ENCODE data around the gene SLC35B1. TPM values are rescaled to one million over a fixed set of nuclear protein-coding genes. Genes with fewer than 3 reads are reported as not detected.

Gene SLC35B1
- total and polyA plus RNA-seq, 2 experiments from 2014 or later: 98.1 to 99.8 TPM

- Histone ChIP-seq H3K9me3 (ENCODE audit: low read depth) (no peaks in the 10 kb centered on the region), H3K27ac (peak overlapping the region; percentile 68), H4K20me1 (ENCODE audit: insufficient read depth, poor library complexity, severe bottlenecking) (no peaks in the 10 kb centered on the region), H3K9me2 (replicated peaks; ENCODE audit: insufficient read depth) (no peaks in the 10 kb centered on the region), H3K27me3 (no peaks in the 10 kb centered on the region), H3K4me3 (no peak overlapping the region), H3K36me3 (replicated peaks; ENCODE audit: insufficient read depth, low read depth) (no peaks in the 10 kb centered on the region), H3K4me2 (no peak overlapping the region), H2AFZ (no peak overlapping the region), H3K4me1 (ENCODE audit: insufficient read depth) (peaks cover 3% of the 10 kb centered on the region), H3K79me2 (no peaks in the 10 kb centered on the region)
- 89% methylated on average over 4 of the region's 4 CpGs for WGBS (ENCODE audit: low lambda C conversion rate, missing lambda C conversion rate)
- no peak for DNase-seq (ENCODE audit: low spot score)
- TF ChIP-seq EZH2 (IDR thresholded peaks at IDR 0.05; ENCODE audit: borderline replicate concordance): no peak
- no peak for TF ChIP-seq EZH2phosphoT487 (IDR thresholded peaks at IDR 0.05; ENCODE audit: low read depth, severe bottlenecking, unreplicated experiment)
- no peak for TF ChIP-seq CTCF (IDR thresholded peaks at IDR 0.05; ENCODE audit: poor library complexity)
Measured at GRCh38 chr17:49715216-49715615, 7.5 kb upstream of the SLC35B1 start.

GRCh38 chr17:49708515-49709183 lies 885 bp upstream of the SLC35B1 start:
- H4K20me1 ChIP-seq (ENCODE audit: insufficient read depth, poor library complexity, severe bottlenecking): no peaks in the 10 kb centered on the region
- H3K27me3 ChIP-seq: no peaks in the 10 kb centered on the region
- TF ChIP-seq EZH2phosphoT487 (IDR thresholded peaks at IDR 0.05; ENCODE audit: low read depth, severe bottlenecking, unreplicated experiment): no peak
- no peak for TF ChIP-seq EZH2 (IDR thresholded peaks at IDR 0.05; ENCODE audit: borderline replicate concordance)
- no peak for TF ChIP-seq CTCF (IDR thresholded peaks at IDR 0.05; ENCODE audit: poor library complexity)
- peak overlapping the region; percentile 4 for H3K27ac ChIP-seq
- no peaks in the 10 kb centered on the region for H3K9me3 ChIP-seq (ENCODE audit: low read depth)
- no peak overlapping the region for H3K4me3 ChIP-seq
- peaks cover 16% of the 10 kb centered on the region for H3K79me2 ChIP-seq
- no peaks in the 10 kb centered on the region for H3K9me2 ChIP-seq (replicated peaks; ENCODE audit: insufficient read depth)
- H3K4me1 ChIP-seq (ENCODE audit: insufficient read depth): peaks cover 9% of the 10 kb centered on the region
- no peak for DNase-seq (ENCODE audit: low spot score)
- H2AFZ ChIP-seq: peak overlapping the region; percentile 61
- WGBS (ENCODE audit: low lambda C conversion rate, missing lambda C conversion rate): 77% methylated on average over 15 of the region's 15 CpGs
- H3K36me3 ChIP-seq (replicated peaks; ENCODE audit: insufficient read depth, low read depth): no peaks in the 10 kb centered on the region
- peak overlapping the region; percentile 70 for H3K4me2 ChIP-seq

GRCh38 chr17:49707246-49707607 lies 537 bp downstream of the SLC35B1 start:
- Histone ChIP-seq H3K4me1 (ENCODE audit: insufficient read depth) (peaks cover 9% of the 10 kb centered on the region), H3K79me2 (peaks cover 16% of the 10 kb centered on the region), H3K27ac (peak overlapping the region; percentile 97), H3K4me2 (peak overlapping the region; percentile 89), H3K9me2 (replicated peaks; ENCODE audit: insufficient read depth) (no peaks in the 10 kb centered on the region), H3K9me3 (ENCODE audit: low read depth) (no peaks in the 10 kb centered on the region), H3K27me3 (no peaks in the 10 kb centered on the region), H4K20me1 (ENCODE audit: insufficient read depth, poor library complexity, severe bottlenecking) (no peaks in the 10 kb centered on the region), H3K4me3 (peak overlapping the region; percentile 100), H2AFZ (peak overlapping the region; percentile 66), H3K36me3 (replicated peaks; ENCODE audit: insufficient read depth, low read depth) (no peaks in the 10 kb centered on the region)
- no peak for TF ChIP-seq EZH2 (IDR thresholded peaks at IDR 0.05; ENCODE audit: borderline replicate concordance)
- no peak for TF ChIP-seq CTCF (IDR thresholded peaks at IDR 0.05; ENCODE audit: poor library complexity)
- TF ChIP-seq EZH2phosphoT487 (IDR thresholded peaks at IDR 0.05; ENCODE audit: low read depth, severe bottlenecking, unreplicated experiment): no peak
- no peak for DNase-seq (ENCODE audit: low spot score)
- 4% methylated on average over 12 of the region's 12 CpGs for WGBS (ENCODE audit: low lambda C conversion rate, missing lambda C conversion rate)
